Astrocyte (in vitro differentiated cells and primary cell): ENCODE results near the gene SH3BP2. TPM values are rescaled to one million over a fixed set of nuclear protein-coding genes. Genes with fewer than 3 reads are reported as not detected.

Experiments
- DNase-seq: peaks from one replicate; pipeline ENCODE4 v3.0.0-alpha.2; 2010; ENCODE audit warnings: low read depth
- FAIRE-seq: peaks from 2 replicates; lab custom pipeline; 2011; peaks lifted over from hg19 to GRCh38; lab: Jason Lieb, UNC
- H2AFZ ChIP-seq: 2 replicates; pipeline ENCODE4 v1.6.0; 2012; ENCODE audit warnings: low read depth, low read length, inconsistent platforms
- H3K27ac ChIP-seq: 2 replicates; pipeline ENCODE4 v1.5.1; 2011; ENCODE audit warnings: low read depth, low read length, inconsistent platforms
- H3K27me3 ChIP-seq: 2 replicates; pipeline ENCODE4 v1.6.0; 2011; ENCODE audit warnings: low read length, inconsistent platforms; ENCODE audit not compliant: insufficient read depth
- H3K36me3 ChIP-seq: 2 replicates; pipeline ENCODE4 v1.5.1; 2011; ENCODE audit warnings: low read length, inconsistent platforms; ENCODE audit not compliant: insufficient read depth
- H3K4me1 ChIP-seq: 2 replicates; pipeline ENCODE4 v1.5.1; 2011; ENCODE audit warnings: low read length, inconsistent platforms; ENCODE audit not compliant: insufficient read depth
- H3K4me2 ChIP-seq: 2 replicates; pipeline ENCODE4 v1.6.0; 2012; ENCODE audit warnings: low read length, inconsistent platforms
- H3K4me3 ChIP-seq: 2 replicates; pipeline ENCODE4 v1.5.1; 2011; ENCODE audit warnings: low read depth, mild to moderate bottlenecking, low read length, inconsistent platforms; ENCODE audit not compliant: insufficient read depth
- H3K79me2 ChIP-seq: 2 replicates; pipeline ENCODE4 v1.6.0; 2012; ENCODE audit warnings: mild to moderate bottlenecking, low read length, inconsistent platforms; ENCODE audit not compliant: insufficient read depth
- H3K9ac ChIP-seq: 2 replicates; pipeline ENCODE4 v1.6.0; 2012; ENCODE audit warnings: mild to moderate bottlenecking, low read length, inconsistent platforms
- H3K9me3 ChIP-seq: 2 replicates; pipeline ENCODE4 v1.5.1; 2012; ENCODE audit warnings: low read depth, mild to moderate bottlenecking, low read length, inconsistent platforms; ENCODE audit not compliant: insufficient read depth
- H4K20me1 ChIP-seq: 2 replicates; pipeline ENCODE4 v1.6.0; 2012; ENCODE audit warnings: low read length, inconsistent platforms; ENCODE audit not compliant: insufficient read depth
- H3K27ac Mint-ChIP-seq: one replicate; pipeline ENCODE4 v1.8.0; 2021; ENCODE audit warnings: mild to moderate bottlenecking, mixed read lengths; ENCODE audit not compliant: unreplicated experiment
- H3K27me3 Mint-ChIP-seq: one replicate; pipeline ENCODE4 v1.8.0; 2021; ENCODE audit warnings: low read depth, mixed read lengths; ENCODE audit not compliant: unreplicated experiment
- H3K36me3 Mint-ChIP-seq: one replicate; pipeline ENCODE4 v1.8.0; 2021; ENCODE audit warnings: low read depth, mixed read lengths; ENCODE audit not compliant: unreplicated experiment
- H3K4me1 Mint-ChIP-seq: one replicate; pipeline ENCODE4 v1.8.0; 2021; ENCODE audit warnings: low read depth, mixed read lengths; ENCODE audit not compliant: unreplicated experiment
- H3K4me3 Mint-ChIP-seq: one replicate; pipeline ENCODE4 v1.8.0; 2021; ENCODE audit warnings: mild to moderate bottlenecking, moderate library complexity, mixed read lengths; ENCODE audit not compliant: unreplicated experiment
- H3K9me3 Mint-ChIP-seq: one replicate; pipeline ENCODE4 v1.8.0; 2021; ENCODE audit warnings: mild to moderate bottlenecking, mixed read lengths; ENCODE audit not compliant: unreplicated experiment
- EZH2 ChIP-seq: IDR thresholded peaks from 2 replicates; pipeline ENCODE4 v1.6.1; 2012; ENCODE audit warnings: mild to moderate bottlenecking, low read length, inconsistent platforms; ENCODE audit not compliant: insufficient read depth
- total RNA-seq: library from RNA; stranded (reverse); gene quantifications from 2 replicates; pipeline ENCODE4 v1.2.1, GENCODE V29; 2021
- TF ChIP-seq, protein P1 (sequence below): IDR thresholded peaks from 2 replicates; pipeline ENCODE4 v1.5.1; 2011; ENCODE audit warnings: low read depth, mild to moderate bottlenecking, inconsistent platforms, low read length, moderate library complexity; ENCODE audit not compliant: insufficient read depth

Gene SH3BP2
- total RNA-seq, 1 donor from 2014 or later: 33.7 TPM

DNA sequence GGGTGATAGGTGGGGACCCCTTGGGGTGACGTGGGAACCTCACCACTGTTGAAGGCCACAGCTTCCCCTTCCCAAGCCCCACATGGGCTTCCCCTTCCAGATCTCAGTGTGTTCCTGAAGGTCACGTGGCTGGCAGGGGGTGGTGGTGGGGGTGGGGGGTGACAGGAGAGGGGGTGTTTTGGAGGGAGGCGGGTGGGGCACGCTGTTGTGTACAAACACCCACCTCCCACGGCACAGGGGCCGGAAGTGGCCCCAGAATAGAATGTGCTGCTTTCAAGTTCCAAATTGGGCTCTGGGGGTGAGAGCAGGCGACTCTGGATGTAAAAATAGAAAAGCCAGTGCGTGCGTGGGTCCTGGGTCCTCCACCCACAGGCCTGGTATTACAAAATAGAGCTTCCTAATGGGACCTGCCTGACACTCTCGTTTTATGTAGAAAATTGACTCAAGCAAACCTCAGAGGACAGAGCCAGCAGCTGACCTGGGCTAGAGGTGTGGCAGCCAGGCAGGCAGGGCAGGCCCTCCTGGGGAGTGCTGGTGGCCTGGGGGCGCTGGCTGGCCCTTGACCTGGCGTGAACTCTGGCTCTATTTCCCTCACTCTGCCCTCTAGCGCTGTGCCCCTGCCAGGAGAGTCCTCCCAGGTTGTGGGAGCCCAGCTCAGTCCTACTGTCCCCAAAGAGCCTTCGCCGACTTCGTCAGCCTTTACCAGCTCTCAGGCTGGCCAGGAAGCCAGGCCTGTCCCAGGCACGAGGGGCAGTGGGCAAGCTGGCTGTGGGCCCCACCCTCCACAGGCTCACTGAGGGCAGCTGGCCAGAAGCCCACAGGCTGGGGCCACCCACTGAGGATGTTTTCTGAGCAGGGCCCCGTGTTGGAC is 5.4 kb upstream of the SH3BP2 start:
- H3K4me3 ChIP-seq: no peak overlapping the region
- H4K20me1 ChIP-seq: no peaks in the 10 kb centered on the region
- H3K4me2 ChIP-seq: no peak overlapping the region
- no peak overlapping the region for H2AFZ ChIP-seq
- Mint-ChIP-seq H3K9me3 (peaks cover 10% of the 10 kb centered on the region), H3K4me1 (no peaks in the 10 kb centered on the region), H3K4me3 (no peak overlapping the region), H3K27ac (no peak overlapping the region), H3K36me3 (peaks cover 8% of the 10 kb centered on the region), H3K27me3 (peaks cover 7% of the 10 kb centered on the region)
- H3K27ac ChIP-seq: no peak overlapping the region
- no peaks in the 10 kb centered on the region for H3K36me3 ChIP-seq
- DNase-seq: no peak
- no peak overlapping the region for H3K9ac ChIP-seq
- no peaks in the 10 kb centered on the region for H3K79me2 ChIP-seq
- no peaks in the 10 kb centered on the region for H3K9me3 ChIP-seq
- no peak for FAIRE-seq
- H3K4me1 ChIP-seq: no peaks in the 10 kb centered on the region
- H3K27me3 ChIP-seq: peaks cover 3% of the 10 kb centered on the region
- TF ChIP-seq, protein P1, sequence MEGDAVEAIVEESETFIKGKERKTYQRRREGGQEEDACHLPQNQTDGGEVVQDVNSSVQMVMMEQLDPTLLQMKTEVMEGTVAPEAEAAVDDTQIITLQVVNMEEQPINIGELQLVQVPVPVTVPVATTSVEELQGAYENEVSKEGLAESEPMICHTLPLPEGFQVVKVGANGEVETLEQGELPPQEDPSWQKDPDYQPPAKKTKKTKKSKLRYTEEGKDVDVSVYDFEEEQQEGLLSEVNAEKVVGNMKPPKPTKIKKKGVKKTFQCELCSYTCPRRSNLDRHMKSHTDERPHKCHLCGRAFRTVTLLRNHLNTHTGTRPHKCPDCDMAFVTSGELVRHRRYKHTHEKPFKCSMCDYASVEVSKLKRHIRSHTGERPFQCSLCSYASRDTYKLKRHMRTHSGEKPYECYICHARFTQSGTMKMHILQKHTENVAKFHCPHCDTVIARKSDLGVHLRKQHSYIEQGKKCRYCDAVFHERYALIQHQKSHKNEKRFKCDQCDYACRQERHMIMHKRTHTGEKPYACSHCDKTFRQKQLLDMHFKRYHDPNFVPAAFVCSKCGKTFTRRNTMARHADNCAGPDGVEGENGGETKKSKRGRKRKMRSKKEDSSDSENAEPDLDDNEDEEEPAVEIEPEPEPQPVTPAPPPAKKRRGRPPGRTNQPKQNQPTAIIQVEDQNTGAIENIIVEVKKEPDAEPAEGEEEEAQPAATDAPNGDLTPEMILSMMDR: no peak
- no peak for TF ChIP-seq EZH2

DNA sequence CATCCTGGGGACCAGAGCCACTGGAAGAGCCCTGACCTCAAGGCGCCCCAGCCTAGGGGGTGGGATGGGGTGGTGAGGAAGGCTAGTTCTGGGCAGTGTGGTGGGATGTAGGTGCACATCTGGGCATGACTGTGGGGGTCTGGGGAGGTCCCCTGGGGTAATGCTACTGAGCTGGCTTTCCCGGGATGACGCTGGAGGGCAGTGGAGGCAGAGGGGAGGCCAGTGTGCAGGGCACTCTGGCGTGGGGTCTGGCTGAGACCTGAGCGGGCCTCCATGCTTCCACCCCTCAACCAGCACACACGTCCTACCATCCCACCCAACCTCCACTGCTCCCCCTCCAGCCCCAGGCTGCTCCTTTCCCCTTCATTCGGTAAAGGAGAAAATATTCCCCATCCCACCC is 4.8 kb upstream of the SH3BP2 start:
- H3K4me3 Mint-ChIP-seq: no peak overlapping the region
- H3K27me3 Mint-ChIP-seq: peaks cover 7% of the 10 kb centered on the region
- Histone ChIP-seq H3K4me2 (no peak overlapping the region), H2AFZ (no peak overlapping the region), H3K27me3 (peaks cover 3% of the 10 kb centered on the region), H3K4me3 (no peak overlapping the region), H4K20me1 (no peaks in the 10 kb centered on the region), H3K9ac (no peak overlapping the region), H3K27ac (no peak overlapping the region), H3K9me3 (no peaks in the 10 kb centered on the region), H3K4me1 (no peaks in the 10 kb centered on the region), H3K36me3 (no peaks in the 10 kb centered on the region), H3K79me2 (no peaks in the 10 kb centered on the region)
- H3K4me1 Mint-ChIP-seq: no peaks in the 10 kb centered on the region
- FAIRE-seq: no peak
- TF ChIP-seq EZH2: no peak
- TF ChIP-seq, protein P1: no peak
- peaks cover 8% of the 10 kb centered on the region for H3K36me3 Mint-ChIP-seq
- H3K27ac Mint-ChIP-seq: no peak overlapping the region
- H3K9me3 Mint-ChIP-seq: peaks cover 5% of the 10 kb centered on the region
- no peak for DNase-seq
